NCI-H1694 treated with DMSO at 0.1 percent for 48 hours (cell line): ENCODE measurements around the gene CASP10.

Experiments
- DNase-seq: peaks from one replicate; lab custom pipeline; 2025; lab: John Stamatoyannopoulos, UW

The CASP10 gene

GRCh38 chr2:201260302-201260800 is 77.4 kb downstream of the CASP10 start, which contains the start of gene CASP8:
CASP8 (plus strand) TSS chr2:201260536; CDS start chr2:201266487, 5,951 bp downstream.
- DNase-seq: no peak

- no peak for DNase-seq
These were observed 78.5 kb downstream of the CASP10 start for GRCh38 chr2:201261471-201261870.

- no peak for DNase-seq
These were observed 79.0 kb downstream of the CASP10 start for GRCh38 chr2:201261906-201262305.

GRCh38 chr2:201262718-201263117 is 79.8 kb downstream of the CASP10 start:
- no peak for DNase-seq

GRCh38 chr2:201263779-201264178 is 80.8 kb downstream of the CASP10 start:
- no peak for DNase-seq

- DNase-seq: no peak
These were observed 81.7 kb downstream of the CASP10 start for GRCh38 chr2:201264472-201265173.

GRCh38 chr2:201266629-201267028 is 83.7 kb downstream of the CASP10 start:
- DNase-seq: no peak

GRCh38 chr2:201267278-201268030 is 84.5 kb downstream of the CASP10 start:
- no peak for DNase-seq

- no peak for DNase-seq
These were observed 86.8 kb downstream of the CASP10 start for GRCh38 chr2:201269764-201270163.

- DNase-seq: no peak
These were observed 87.5 kb downstream of the CASP10 start for GRCh38 chr2:201270293-201271001.

GRCh38 chr2:201271917-201272316 is 89.0 kb downstream of the CASP10 start:
- no peak for DNase-seq

- no peak for DNase-seq
These were observed 90.5 kb downstream of the CASP10 start for GRCh38 chr2:201273330-201273983.

GRCh38 chr2:201275069-201275468 is 92.1 kb downstream of the CASP10 start:
- DNase-seq: no peak

- DNase-seq: no peak
These were observed 93.0 kb downstream of the CASP10 start for GRCh38 chr2:201275990-201276389.

GRCh38 chr2:201276511-201276910 is 93.6 kb downstream of the CASP10 start:
- no peak for DNase-seq
